Spleen (tissue), 7 donors: ENCODE data around the gene FMNL1.

ENCODE experiments used
- CTCF ChIP-seq, 11 experiments: fragments of 200-600 bp in 7 of 11; fragments of 450-650 bp in 4 of 11; sonication (generic) in 4 of 11; IDR thresholded peaks in 8 of 11; conservative IDR thresholded peaks in 3 of 11; 1 replicate in 7 of 11; 2 replicates in 4 of 11; pipeline versions ENCODE4 v1.4.0 to v1.8.0; 2016 to 2021; ENCODE audit warnings: antibody characterized with exemption in 11 of 11, inconsistent platforms in 4 of 11, mild to moderate bottlenecking in 1 of 11
- POLR2AphosphoS5 ChIP-seq, 3 donors: sonication (generic); formaldehyde crosslinking; IDR thresholded peaks; one replicate each; pipeline ENCODE4 v1.5.1; 2017; ENCODE audit warnings: antibody characterized with exemption in 3 of 3
- donor health status: DM: no; HTN: no; CAD: no; lungs with moderate emphysema.
- donor health status: DM: no; HTN: no; CAD: no.
- donor health status: DM: no; HTN: no; CAD: no.

GRCh38 chr17:45197108-45197507 lies 24.6 kb upstream of the FMNL1 start:
- TF ChIP-seq POLR2AphosphoS5 (IDR thresholded peaks at IDR 0.05) (no peak), CTCF (IDR thresholded peaks at IDR 0.05 in 8 of 11, conservative IDR thresholded peaks at IDR 0.05 in 3 of 11) (no peak)
